Measurements from ENCODE around the gene TMEM120B.
"Not testable (repeated sequence)": the region's sequence is repeated elsewhere in the genome, so short reads cannot be mapped to it uniquely, and the experiment has no call there.

TMEM120B gene

DNA sequence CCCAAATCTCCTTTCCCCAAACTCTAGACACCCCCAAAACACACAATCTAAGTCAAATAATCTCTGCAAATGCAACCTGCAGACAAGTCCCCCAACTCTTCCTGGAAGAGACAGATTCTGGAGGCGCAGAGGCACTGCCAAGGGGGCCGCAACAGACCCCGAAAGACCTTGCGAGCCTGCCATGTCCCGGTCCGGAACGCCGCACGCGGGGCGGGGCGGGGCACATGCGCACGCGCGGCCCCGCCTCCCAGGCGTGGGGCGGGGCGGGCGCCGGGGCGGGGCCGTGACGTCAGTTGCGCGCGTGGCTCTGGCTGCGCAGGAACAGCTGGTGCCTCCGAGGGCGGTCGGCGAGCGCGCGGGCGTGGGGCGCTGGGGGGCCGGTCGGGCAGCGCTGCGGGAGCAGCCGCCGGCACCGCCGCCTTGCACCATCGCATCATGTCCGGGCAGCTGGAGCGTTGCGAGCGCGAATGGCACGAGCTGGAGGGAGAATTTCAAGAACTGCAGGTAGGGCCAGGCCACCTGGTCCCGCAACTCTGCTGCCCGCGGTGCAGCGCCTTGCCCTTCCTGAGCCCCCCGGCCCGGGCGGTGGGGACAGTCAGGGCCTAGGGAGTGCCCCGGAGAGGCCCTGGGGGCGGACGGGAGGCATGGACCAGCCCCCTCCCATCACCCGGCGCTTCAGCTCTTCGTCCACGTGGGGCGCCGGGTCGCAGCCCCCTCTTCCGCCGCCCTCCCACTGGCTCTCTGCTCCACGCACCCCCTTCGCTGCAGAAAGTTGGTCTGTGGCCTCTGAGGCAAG is at the start of gene TMEM120B:
TMEM120B (plus strand) TSS at position 292 of the 796 bp plus-strand sequence; CDS start at position 436, 144 bp downstream.
- DNase-seq (ENCODE audit: low spot score): peak; percentile 85

DNA sequence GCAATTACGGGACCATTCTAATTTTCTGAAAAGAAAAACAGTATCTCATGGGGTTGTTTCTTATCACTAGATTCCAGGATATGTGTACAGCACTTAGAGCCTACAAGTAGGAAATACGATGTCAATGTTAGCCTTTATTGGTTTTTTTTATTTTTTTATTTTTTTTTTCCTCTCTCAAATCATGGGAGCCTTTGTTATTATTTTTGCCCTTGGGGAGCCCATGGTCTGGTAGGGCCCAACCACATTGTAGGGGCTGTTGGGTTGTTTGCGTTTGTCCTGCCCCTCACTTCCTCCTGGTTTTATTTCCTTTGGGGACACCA is 49.0 kb upstream of the TMEM120B start:
- DNase-seq (ENCODE audit: low spot score): no peak

DNA sequence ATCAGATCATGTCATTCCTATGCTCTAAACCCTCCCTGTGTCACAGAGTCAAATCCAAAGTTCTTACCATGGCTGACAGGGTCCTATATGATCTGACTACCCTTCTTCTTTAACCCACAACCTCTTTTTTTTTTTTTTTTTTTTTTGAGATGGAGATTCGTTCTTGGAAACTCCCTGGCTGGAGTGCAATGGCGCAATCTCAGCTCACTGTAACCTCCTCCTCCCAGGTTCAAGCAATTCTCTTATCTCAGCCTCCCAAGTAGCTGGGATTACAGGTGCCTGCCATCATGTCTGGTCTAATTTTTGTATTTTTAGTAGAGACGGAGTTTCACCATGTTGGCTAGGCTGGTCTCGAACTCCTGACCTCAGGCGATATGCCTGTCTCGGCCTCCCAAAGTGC is 45.7 kb upstream of the TMEM120B start:
- DNase-seq (ENCODE audit: low spot score): not testable (repeated sequence)

DNA sequence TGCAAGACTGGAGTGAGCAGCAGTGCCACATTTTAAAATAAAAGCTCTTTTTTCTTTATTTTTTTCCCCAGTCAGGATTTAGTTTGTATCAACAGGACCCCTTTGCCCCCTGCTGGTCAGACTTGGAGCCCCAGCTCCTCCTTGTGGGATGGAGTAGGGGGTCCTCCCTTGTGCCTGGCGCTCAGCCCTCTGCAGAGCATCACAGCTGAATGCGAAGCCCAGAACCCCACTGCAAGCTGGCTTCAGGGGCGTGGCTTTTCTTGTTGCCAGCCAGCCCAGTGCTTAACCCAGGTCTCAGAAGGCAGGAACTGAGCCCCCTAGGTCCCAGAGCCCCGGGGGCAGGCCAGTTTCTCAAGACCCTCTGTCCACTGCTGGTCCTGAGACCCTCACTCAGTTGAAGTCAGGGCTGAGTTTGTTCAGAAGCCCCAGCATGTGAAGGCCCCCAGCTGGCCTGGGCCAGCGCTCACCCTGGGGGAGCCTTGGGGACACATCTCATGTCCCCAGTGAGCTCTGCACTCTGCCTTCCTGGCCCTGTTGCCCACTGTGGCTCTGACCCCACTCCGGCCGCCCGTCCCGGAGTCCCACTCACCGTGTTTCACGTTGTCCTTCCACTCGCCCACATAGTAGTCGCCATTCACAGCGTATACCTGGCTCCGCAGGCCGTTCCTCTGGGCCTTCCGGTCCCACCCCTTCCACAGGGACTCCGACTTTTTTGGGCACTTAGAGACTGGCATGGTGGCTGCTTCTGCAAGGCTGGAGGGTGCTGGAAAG is 43.6 kb upstream of the TMEM120B start:
- peak; percentile 46 for DNase-seq (ENCODE audit: low spot score)

DNA sequence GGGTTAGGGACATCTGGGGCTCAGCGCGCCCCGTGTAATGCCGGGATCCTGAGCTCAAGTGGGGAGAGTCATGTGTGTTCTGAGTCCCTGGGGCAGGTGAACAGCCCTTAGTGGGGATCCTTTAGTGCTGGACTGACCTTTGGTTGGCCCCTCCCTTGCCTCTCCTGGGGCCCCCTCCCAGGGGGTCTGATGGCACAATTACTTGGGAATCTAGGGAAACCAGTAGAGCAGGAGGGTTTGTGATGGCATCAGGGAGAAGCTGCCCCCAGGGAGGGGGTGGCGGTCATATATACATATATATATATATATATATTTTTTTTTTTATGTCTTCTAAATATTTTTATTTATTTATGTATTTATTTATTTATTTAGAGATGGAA is 43.0 kb upstream of the TMEM120B start, which contains the start of gene MORN3:
MORN3 (minus strand) TSS at position 134 of the 380 bp plus-strand sequence. CDS start 171 bp downstream, outside the sequence.
- DNase-seq (ENCODE audit: low spot score): no peak

DNA sequence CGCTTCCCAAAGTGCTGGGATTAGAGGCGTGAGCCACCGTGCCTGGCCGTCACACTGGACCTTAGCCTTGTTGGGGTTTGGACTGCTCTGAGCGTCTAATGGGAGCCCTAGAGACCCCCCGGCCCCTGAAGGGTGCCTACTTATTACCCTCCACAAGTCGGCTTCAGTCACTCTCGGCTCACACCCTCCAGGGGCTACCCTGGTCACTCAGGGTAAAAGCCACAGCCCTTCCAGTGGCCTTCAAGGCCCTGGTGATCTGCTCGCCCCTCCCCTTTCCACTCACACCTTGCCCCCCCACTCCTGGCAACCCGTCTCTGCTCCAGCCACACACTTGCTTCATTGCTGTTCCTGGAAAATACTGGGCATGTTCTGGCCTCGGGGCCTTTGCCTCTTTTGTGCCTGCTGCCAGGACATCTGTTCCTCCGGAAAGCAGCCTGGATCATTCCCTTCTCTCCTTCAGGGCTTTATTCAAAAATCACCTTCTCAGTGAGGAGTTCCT is 39.5 kb upstream of the TMEM120B start:
- DNase-seq (ENCODE audit: low spot score): no peak

DNA sequence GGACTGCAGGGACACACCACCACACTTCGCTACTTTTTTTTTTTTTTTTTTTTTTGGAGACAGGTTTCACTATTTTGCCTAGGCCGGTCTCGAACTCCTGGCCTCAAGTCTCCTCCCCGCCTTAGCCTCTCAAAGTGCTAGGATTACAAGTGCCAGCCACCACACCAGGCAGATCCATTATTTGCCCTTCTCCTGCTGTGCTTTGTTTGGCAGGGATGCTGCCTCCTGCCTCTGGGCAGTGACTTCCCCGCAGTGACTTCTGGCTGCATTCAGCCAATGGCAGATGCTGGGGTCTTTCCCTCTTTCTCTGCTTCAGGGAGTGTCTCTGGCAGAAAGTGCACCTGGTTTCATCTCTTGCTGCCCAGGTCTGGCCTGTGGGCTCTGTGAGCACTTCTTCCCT is 36.4 kb upstream of the TMEM120B start:
- no peak for DNase-seq (ENCODE audit: low spot score)

DNA sequence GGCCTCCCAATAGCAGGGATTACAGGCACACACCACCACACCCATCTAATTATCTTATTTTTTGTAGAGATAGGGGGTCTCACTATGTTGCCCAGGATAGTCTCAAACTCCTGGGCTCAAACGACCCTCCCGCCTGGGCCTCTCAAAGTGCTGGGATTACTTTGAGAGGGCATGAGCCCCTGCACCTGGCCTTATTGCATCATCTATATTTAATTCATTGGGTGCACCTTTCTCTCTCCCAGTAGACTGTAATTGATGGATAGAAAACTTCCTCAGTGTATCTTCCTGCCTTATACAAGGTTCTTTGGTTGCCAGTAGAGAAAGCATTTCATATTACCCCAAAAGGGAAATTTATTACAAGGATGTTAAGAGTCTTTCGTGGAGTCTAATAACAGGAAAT is 34.2 kb upstream of the TMEM120B start:
- DNase-seq (ENCODE audit: low spot score): no peak

DNA sequence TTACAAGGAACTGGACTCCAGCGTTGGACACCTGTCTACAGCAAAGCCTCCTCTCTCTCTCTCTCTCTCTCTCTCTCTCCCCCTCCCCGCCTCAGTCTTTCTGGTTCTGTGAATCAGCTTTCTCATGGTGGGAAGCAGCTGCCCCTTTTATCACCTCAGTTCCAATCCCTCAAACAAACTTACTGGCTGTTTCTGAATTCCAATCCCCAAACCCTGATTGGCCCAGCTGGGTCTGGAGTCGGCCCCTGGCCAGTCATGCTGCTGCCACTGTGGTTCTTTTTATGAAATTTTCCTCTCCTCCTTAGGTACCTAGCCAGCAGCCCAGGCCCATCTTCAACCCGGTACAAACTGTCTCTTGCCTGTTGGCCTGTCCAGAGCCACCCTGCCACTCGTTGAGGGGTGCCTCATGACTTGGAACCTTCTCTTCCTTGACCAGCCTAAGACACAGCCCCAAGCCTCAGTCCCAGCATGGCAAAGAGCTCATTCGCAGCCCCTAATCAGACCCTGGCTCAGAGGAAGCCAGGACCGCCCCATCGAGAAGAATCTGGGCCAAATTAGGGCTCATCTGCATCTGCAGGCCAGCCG is 33.7 kb upstream of the TMEM120B start:
- DNase-seq (ENCODE audit: low spot score): no peak

DNA sequence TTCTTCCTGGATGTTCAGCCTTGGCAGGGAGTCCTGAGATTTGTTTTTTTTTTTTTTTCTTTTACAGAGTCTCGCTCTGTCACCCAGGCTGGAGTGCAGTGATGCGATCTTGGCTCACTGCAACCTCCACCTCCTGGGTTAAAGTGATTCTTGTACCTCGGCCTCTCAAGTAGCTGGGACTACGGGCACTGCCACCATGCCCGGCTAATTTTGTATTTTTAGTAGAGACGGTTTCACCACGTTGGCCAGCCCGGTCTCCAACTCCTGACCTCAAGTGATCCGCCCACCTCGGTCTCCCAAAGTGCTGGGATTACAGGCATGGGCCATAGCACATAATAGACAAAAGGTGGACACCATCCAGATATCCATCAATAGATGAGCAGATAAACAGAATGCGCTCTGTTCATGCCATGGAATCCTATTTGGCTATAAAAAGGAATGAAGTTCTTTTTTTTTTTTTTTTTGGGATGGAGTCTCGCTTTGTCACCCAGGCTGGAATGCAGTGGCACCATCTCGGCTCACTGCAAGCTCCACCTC is 32.8 kb upstream of the TMEM120B start:
- DNase-seq (ENCODE audit: low spot score): not testable (repeated sequence)

DNA sequence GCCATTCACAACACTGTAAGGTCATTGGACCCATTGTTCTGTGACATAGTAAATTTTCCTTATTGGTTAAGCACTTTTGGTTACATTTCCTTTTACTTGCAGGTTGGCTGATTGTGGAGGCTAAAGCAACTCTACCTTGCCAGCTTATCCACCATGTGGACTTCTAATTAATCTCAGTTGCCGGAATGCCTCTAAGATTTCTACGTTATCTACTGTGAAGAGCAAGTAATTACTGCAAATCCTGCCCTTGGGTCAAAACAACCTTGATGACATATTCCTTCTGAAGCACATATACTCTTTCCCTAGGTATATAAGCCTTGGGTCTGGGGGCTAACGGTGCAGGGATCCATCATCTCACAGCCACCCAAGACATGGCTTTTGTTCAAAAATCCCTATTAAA is 23.6 kb upstream of the TMEM120B start:
- no peak for DNase-seq (ENCODE audit: low spot score)

DNA sequence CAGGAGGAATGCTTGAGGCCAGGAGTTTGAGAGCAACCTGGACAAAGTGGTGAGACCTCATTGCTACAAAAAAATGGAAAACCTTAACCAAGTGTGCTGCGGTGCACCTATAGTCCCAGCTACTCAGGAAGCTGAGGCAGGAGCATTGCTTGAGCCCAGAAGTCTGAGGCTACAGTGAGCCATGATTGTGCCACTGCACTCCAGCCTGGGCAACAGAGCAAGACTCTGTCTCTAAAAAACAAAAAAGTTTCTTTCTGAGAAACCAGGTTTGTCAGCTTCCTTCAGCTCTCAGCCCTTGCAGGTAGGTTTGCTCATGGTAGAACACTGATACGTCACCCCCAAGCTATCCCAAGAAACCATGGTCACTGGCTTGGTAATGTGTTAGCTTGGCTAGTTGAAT is 23.1 kb upstream of the TMEM120B start:
- DNase-seq (ENCODE audit: low spot score): no peak

DNA sequence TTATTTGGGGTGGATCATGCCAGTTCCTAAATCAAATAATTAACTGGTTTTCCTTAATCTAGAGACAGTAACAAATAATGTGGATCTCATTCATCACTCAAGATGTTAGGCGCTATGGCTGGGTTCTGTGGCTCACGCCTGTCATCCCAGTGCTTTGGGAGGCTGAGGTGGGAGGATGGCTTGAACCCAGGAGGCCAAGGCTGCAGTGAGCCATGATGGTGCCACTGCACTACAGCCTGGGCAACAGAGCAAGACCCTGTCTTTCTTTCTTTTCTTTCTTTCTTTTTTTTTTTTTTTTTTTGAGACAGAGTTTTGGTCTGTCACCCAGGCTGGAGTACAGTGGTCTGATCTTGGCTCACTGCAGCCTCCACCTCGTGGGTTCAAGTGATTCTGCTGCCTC is 19.8 kb upstream of the TMEM120B start:
- DNase-seq (ENCODE audit: low spot score): not testable (repeated sequence)

DNA sequence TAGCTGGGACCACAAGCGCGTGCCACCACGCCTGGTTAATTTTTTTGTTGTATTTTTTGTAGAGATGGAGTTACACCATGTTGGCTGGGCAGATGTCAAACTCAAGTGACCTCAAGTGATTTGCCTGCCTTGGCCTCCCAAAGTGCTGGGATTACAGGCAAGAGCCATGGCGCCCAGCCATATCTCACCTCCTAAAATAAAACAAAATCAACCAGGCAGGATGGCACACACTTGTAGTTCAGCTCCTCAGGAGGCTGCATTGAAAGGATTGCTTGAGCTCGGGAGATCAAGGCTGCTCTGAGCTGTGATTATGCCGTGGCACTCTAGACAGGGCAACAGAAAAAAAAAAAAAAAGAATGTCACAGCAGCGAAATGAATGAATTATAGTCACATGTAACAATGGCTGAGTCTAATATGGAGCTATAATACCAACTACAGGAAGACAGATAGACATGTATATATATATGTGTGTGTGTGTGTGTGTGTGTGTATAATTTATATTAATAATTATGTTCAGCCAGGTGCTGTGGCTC is 19.3 kb upstream of the TMEM120B start:
- DNase-seq (ENCODE audit: low spot score): no peak

DNA sequence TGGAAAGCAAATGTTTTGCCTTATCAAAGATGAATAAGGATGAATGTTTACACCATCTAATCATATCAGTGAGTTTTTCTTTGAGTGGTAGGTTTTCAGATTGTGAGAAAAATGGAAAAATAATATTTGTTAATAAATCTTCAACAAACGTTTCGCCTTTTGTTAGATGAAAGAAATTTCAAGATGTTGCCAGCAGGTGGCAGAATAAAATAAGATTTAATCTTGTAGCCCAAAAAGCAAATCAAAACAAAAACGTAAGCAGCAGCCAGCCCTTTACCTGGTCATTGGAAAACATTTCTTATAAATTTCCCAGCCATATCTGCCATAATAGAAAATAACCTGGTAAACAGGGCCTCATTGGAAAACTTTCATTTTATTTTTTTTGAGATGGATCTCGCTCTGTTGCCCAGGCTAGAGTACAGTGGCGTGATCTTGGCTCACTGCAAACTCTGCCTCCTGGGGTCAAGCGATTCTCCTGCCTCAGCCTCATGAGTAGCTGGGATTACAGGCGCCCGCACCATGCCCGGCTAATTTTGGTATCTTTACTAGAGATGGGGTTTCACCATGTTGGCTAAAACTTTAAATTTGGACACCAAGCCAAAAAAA is 15.4 kb upstream of the TMEM120B start:
- DNase-seq (ENCODE audit: low spot score): peak; percentile 52

DNA sequence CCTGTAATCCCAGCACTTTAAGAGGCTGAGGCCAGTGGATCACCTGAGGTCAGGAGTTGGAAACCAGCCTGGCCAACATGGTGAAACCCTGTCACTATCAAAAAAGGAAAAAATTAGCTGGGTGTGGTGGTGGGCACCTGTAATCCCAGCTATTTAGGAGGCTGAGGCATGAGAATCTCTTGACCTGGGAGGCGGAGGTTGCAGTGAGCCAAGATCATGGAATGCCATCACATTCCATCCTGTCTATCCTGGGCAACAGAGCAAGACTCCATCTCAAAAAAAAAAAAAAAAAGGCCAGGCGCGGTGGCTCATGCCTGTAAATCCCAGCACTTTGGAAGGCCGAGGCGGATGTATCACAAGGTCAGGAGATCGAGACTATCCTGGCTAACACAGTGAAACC is 14.7 kb upstream of the TMEM120B start:
- not testable (repeated sequence) for DNase-seq (ENCODE audit: low spot score)

DNA sequence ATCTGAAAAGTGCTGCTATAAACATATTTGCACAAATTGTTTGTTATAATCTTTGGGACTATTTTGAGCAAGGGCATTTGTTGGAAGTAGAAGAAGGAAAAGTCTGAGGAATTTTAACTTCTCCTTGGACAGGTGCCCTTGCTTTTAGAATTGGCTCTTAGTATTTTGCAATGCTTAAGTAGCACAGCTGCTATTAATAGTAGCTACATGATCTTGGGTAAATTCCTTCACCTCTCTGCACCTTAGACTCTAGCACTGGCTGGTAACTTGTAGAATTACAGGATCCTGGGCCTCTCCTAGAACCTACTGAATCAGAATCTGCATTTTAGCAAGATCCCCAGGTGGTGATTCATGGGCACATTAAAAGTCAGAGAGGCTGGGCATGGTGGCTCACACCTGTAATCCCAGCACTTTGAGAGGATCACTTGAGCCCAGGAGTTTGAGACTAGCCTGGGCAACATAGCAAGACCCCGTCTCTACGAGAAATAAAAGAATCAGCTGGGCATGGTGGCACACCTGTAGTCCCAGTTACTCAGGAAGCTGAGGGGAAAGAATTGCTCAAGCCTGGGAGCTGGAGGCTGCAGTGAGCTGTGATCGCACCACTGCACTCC is 10.8 kb upstream of the TMEM120B start:
- DNase-seq (ENCODE audit: low spot score): no peak

DNA sequence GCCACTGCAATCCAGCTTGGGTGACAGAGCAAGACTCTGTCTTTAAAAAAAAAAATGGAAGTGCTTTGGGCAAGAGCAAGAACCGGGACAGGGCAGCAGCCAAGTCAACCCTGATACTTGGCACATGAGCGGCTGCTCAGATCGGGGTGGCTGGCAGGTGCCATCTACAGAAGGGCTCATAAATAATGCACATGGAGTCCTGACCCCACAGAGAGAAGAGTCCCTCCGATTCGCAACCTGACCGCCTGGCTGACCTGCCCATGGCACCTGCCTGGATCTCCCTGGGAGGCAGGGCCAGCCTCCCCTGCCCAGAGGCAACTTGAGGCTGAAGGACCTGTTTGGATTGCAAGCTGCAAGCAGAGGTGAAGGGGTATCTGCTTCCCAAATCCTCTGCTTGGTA is 9.6 kb upstream of the TMEM120B start:
- DNase-seq (ENCODE audit: low spot score): no peak

DNA sequence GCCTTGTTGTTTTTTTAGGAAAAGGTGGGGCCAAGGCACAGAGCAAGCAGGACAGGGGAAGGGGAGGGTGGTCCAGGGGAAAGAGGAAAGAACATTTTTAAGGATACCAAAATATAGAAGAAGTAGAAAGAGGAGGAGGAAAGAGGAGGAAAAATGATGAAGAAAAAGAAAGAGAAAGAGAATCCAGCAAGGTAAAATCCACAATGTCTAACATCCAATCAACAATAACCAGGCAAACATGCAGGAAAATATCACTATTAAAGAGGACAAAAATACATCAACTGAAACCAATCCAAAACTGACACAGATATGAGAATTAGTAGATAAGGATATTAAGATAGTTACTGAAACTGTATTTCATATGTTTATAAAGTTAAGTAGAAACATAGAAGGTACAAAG is 7.0 kb upstream of the TMEM120B start:
- no peak for DNase-seq (ENCODE audit: low spot score)

DNA sequence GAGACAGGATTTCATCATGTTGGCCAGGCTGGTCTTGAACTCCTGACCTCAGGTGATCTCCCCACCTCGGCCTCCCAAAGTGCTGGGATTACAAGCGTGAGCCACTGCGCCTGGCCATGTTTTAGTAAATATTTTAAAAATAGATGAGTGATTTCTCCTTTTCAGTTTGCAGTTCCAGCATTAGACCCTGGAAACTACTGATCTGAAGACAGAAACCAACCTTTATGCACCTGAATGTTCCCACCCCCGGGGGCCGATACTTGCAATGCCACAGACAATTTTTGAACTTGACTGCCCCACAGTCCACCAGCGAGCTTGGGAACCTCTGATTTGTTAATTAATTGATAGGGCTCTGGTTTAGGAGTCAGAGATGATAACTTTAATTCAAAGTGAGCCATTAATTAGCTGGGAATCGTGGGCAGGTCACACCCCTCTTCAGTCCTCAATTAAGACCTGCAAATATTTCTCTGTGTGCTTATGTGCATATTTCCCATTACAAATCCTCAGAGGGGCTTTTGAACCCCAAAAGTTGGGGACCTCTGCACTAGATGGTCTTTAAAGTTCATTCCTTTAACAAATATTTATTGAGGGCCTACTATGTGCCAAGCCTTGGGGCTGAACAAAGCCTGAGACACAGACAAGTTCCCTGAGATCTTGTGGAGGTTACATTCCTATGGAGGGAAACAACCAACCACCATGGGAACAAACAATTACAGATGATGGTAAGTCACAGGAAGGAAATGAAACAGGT is 4.1 kb upstream of the TMEM120B start:
- DNase-seq (ENCODE audit: low spot score): no peak

DNA sequence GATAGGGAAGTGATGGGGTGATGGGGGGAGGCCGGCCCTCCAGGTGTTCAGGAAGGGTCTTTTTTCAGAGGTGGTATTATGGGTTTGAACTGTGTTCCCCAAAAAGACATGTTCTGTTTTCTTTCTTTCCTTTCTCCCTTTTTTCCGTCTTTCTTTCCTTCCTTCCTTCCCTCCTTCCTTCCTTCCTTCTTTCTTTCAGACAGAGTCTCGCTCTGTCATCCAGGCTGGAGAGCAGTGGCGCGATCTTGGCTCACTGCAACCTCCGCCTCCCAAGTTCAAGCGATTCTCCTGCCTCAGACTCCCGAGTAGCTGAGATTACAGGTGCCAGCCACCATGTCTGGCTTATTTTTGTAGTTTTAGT is 3.5 kb upstream of the TMEM120B start:
- not testable (repeated sequence) for DNase-seq (ENCODE audit: low spot score)
